Measurements from ENCODE around the gene CTPS1.

- TF ChIP-seq CTCF (IDR thresholded peaks at IDR 0.05) (no peak), POLR2AphosphoS5 (IDR thresholded peaks at IDR 0.05; ENCODE audit: low read depth, low read length) (no peak), TCF7L2 (IDR thresholded peaks at IDR 0.05; ENCODE audit: low read depth, low read length) (no peak), REST (IDR thresholded peaks at IDR 0.05; ENCODE audit: insufficient read depth in 1 of 2, low read depth in 2 of 2, low read length in 1 of 2) (no peak)
These were observed 633 bp upstream of the CTPS1 start for GRCh38 chr1:40978886-40979240.

Measured in Panc1 (cell line).